Right lobe of liver (tissue), 6 donors: ENCODE data around the gene COL24A1. TPM values are rescaled to one million over a fixed set of nuclear protein-coding genes. Genes with fewer than 3 reads are reported as not detected.
"Not testable (repeated sequence)": the region's sequence is repeated elsewhere in the genome, so short reads cannot be mapped to it uniquely, and the experiment has no call there.

Experiments
- ATAC-seq, 4 donors: fragments of 200-7000 bp; cut with Tn5 transposase; one replicate each; pipeline ENCODE4 v1.9.1; 2020; ENCODE audit warnings: mild to moderate bottlenecking in 4 of 4, moderate library complexity in 4 of 4
- DNase-seq, 3 donors: peaks; one replicate each; pipeline ENCODE4 v3.0.0-alpha.2; 2020
- H3K27ac ChIP-seq, 3 donors: fragments of 200-600 bp; one replicate each; pipeline ENCODE4 v1.8.0; 2022
- H3K27me3 ChIP-seq, 2 donors: fragments of 200-600 bp; one replicate each; pipeline ENCODE4 v1.8.0; 2022
- H3K36me3 ChIP-seq, 4 donors: fragments of 200-600 bp; sonication (generic) in 1 of 4; one replicate each; pipeline versions ENCODE4 v1.5.1 to v1.8.0; 2017 to 2022; ENCODE audit warnings: control low read depth in 1 of 4
- H3K4me1 ChIP-seq, 4 donors: fragments of 200-600 bp; sonication (generic) in 1 of 4; one replicate each; pipeline versions ENCODE4 v1.5.1 to v1.8.0; 2017 to 2022; ENCODE audit warnings: control low read depth in 1 of 4
- H3K4me3 ChIP-seq, 3 donors: fragments of 200-600 bp; one replicate each; pipeline ENCODE4 v1.8.0; 2022
- H3K9me3 ChIP-seq, 4 donors: fragments of 200-600 bp; sonication (generic) in 1 of 4; one replicate each; pipeline versions ENCODE4 v1.5.1 to v1.8.0; 2017 to 2022; ENCODE audit warnings: control low read depth in 1 of 4
- CTCF ChIP-seq, 4 donors: fragments of 200-600 bp in 3 of 4; fragments of 450-650 bp in 1 of 4; IDR thresholded peaks; one replicate each; pipeline versions ENCODE4 v1.5.1 to v1.8.0; 2016 to 2022; ENCODE audit warnings: antibody characterized with exemption in 4 of 4, mild to moderate bottlenecking in 2 of 4
- POLR2A ChIP-seq: fragments of 450-650 bp; IDR thresholded peaks from one replicate; pipeline ENCODE4 v1.6.1; 2017; ENCODE audit warnings: antibody characterized with exemption, mild to moderate bottlenecking
- WGBS: methylation state at CpG from one replicate; pipeline ENCODE4 v1.1.6; 2018; ENCODE audit warnings: low coverage, low lambda C conversion rate; ENCODE audit not compliant: insufficient coverage; ENCODE audit errors: missing lambda C conversion rate; 5-methylcytosine and 5-hydroxymethylcytosine counted together
- intact Hi-C, 2 donors: fragments of 100-400 bp; cut with DNase I; formaldehyde crosslinking; loops; one replicate each; pipeline versions ENCODE4 v1.11.2 to v1.14.1; 2022
- total RNA-seq, 6 experiments: library from RNA; depleted of rRNA in 2 of 6; stranded (reverse); fragments of >200 nt in 2 of 6; fragmentation: NEBNext Ultra II Directional in 3 of 6; extraction: Animal tissue kit (Norgen Biotek cat#: 25700) in 3 of 6; gene quantifications; one replicate each; pipeline versions ENCODE4 v1.1.0 to v1.2.4, GENCODE V29; 2016 to 2023
- donor health status: DM: no; HTN: yes; CAD: no.
- donor health status: DM: no; HTN: no; CAD: no.
- donor health status: DM: no; HTN: no; CAD: no.
- donor health status: DM: no; HTN: yes; CAD: no.
- donor health status: DM: no; HTN: yes; CAD: no.

The COL24A1 gene
- total RNA-seq, 6 experiments from 2014 or later = 0.05 to 0.07 TPM; not detected in 4

GRCh38 chr1:86119214-86119764 lies 37.3 kb downstream of the COL24A1 start:
- intact Hi-C loops = no loop called here
- Histone ChIP-seq H3K27ac (no peak overlapping the region), H3K27me3 (no peaks in the 10 kb centered on the region), H3K4me1 (no peaks in the 10 kb centered on the region), H3K4me3 (no peak overlapping the region), H3K36me3 (no peaks in the 10 kb centered on the region), H3K9me3 (no peaks in the 10 kb centered on the region)
- DNase-seq (no peak), ATAC-seq (no peak)
- 69% methylated on average over 3 of the region's 3 CpGs for WGBS
- TF ChIP-seq CTCF (IDR thresholded peaks at IDR 0.05) (no peak), POLR2A (no peak)

- H3K36me3 ChIP-seq = no peaks in the 10 kb centered on the region
- no peak for ATAC-seq
- TF ChIP-seq POLR2A (no peak), CTCF (IDR thresholded peaks at IDR 0.05) (no peak)
- WGBS = 44% methylated on average over 4 of the region's 4 CpGs
- no peaks in the 10 kb centered on the region for H3K9me3 ChIP-seq
- intact Hi-C loops = no loop called here
- no peak for DNase-seq
- H3K27ac ChIP-seq = no peak overlapping the region
- no peaks in the 10 kb centered on the region for H3K27me3 ChIP-seq
- H3K4me1 ChIP-seq = no peaks in the 10 kb centered on the region
- H3K4me3 ChIP-seq = no peak overlapping the region
These were observed 41.7 kb downstream of the COL24A1 start for GRCh38 chr1:86114816-86115400.

- no peaks in the 10 kb centered on the region for H3K9me3 ChIP-seq
- H3K4me1 ChIP-seq = no peaks in the 10 kb centered on the region
- H3K36me3 ChIP-seq = no peaks in the 10 kb centered on the region
- no peak for TF ChIP-seq CTCF (IDR thresholded peaks at IDR 0.05)
- TF ChIP-seq POLR2A = no peak
- H3K27ac ChIP-seq = no peak overlapping the region
- DNase-seq (no peak), ATAC-seq (no peak)
- 48% methylated on average over 2 of the region's 2 CpGs for WGBS
- intact Hi-C loops = no loop called here
- no peaks in the 10 kb centered on the region for H3K27me3 ChIP-seq
- no peak overlapping the region for H3K4me3 ChIP-seq
These were observed 42.3 kb downstream of the COL24A1 start for GRCh38 chr1:86114236-86114635.

- H3K36me3 ChIP-seq, DNase-seq, H3K9me3 ChIP-seq, H3K4me1 ChIP-seq, intact Hi-C loops, H3K4me3 ChIP-seq, H3K27ac ChIP-seq, ATAC-seq, H3K27me3 ChIP-seq: not testable (repeated sequence)
- WGBS = 79% methylated on average over 11 of the region's 12 CpGs
These were observed 45.0 kb downstream of the COL24A1 start for GRCh38 chr1:86111590-86111989.

- no peak for DNase-seq
- no CpG with 5 or more reads among the region's 41 CpGs for WGBS
These were observed 46.0 kb downstream of the COL24A1 start for GRCh38 chr1:86110451-86111129.

More at GRCh38 chr1:86110451-86111129, 46.0 kb downstream of the COL24A1 start:
- Histone ChIP-seq H3K36me3 (no peaks in the 10 kb centered on the region), H3K4me1 (no peaks in the 10 kb centered on the region), H3K4me3 (no peak overlapping the region), H3K9me3 (no peaks in the 10 kb centered on the region), H3K27ac (no peak overlapping the region), H3K27me3 (no peaks in the 10 kb centered on the region)
- intact Hi-C loops = no loop called here
- TF ChIP-seq CTCF (IDR thresholded peaks at IDR 0.05) (no peak), POLR2A (no peak)
- no peak for ATAC-seq
